AG04450 (cell line): Measurements from ENCODE around the gene RGCC. TPM values are rescaled to one million over a fixed set of nuclear protein-coding genes. Genes with fewer than 3 reads are reported as not detected.
"Not testable (repeated sequence)": the region's sequence is repeated elsewhere in the genome, so short reads cannot be mapped to it uniquely, and the experiment has no call there.

Source experiments
- CTCF ChIA-PET: fragments of 300-600, 350-600 bp; formaldehyde crosslinking; extraction: SDS; loops from one replicate; lab custom pipeline; 2022; ENCODE audit warnings: antibody characterized with exemption, inconsistent platforms; lab: Charles Lee
- POLR2A ChIA-PET: fragments of 350-600 bp; formaldehyde crosslinking; extraction: SDS; loops from one replicate; lab custom pipeline; 2021; ENCODE audit warnings: antibody characterized with exemption, inconsistent platforms; lab: Yijun Ruan, JAX
- DNase-seq: peaks from one replicate; pipeline ENCODE4 v3.0.0-alpha.2; 2011; ENCODE audit warnings: low read depth, low spot score
- H3K27ac ChIP-seq: one replicate; pipeline ENCODE4 v1.5.1; 2012; ENCODE audit warnings: low read depth, low read length, control low read depth
- H3K27me3 ChIP-seq: one replicate; pipeline ENCODE4 v1.6.0; 2012; ENCODE audit warnings: low read length; ENCODE audit not compliant: control insufficient read depth, insufficient read depth
- H3K4me3 ChIP-seq: 2 replicates; pipeline ENCODE4 v1.5.1; 2011; ENCODE audit warnings: mild to moderate bottlenecking, low read depth, low read length, control low read depth
- H3K9me3 ChIP-seq: 2 replicates; pipeline ENCODE4 v1.5.1; 2012; ENCODE audit warnings: low read length; ENCODE audit not compliant: control insufficient read depth, insufficient read depth
- polyA plus RNA-seq: library from polyadenylated mRNA; depleted of rRNA; stranded (reverse); fragments of >200 nt; gene quantifications from 2 replicates; pipeline ENCODE4 v1.2.3, GENCODE V29; 2011
- TF ChIP-seq, protein P1 (sequence below): IDR thresholded peaks from 2 replicates; pipeline ENCODE4 v1.5.1; 2011; ENCODE audit warnings: low read depth, low read length, control low read depth, inconsistent platforms

RGCC gene
- polyA plus RNA-seq, 1 experiment, result 141 TPM

DNA sequence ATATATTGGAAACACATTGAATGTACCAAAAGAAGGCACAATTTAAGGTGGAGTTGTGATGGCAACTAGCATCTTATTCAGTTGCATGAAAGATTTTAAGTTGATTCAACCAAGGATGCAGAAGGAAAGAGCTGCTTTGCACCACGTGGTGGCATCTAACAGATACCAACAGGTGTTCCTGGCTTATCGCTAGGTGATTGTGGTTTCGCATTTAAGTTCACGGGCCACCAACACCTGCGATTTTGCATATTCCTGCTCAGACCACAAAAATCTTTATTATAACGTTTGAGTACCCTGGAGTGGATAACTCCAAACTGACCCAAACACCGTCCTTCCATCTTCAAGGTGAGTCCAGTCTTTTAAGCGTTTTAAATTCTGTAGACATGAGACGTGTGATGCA lies 45.3 kb downstream of the RGCC start:
- no peaks in the 10 kb centered on the region for H3K9me3 ChIP-seq
- DNase-seq, result no peak
- TF ChIP-seq, protein P1, sequence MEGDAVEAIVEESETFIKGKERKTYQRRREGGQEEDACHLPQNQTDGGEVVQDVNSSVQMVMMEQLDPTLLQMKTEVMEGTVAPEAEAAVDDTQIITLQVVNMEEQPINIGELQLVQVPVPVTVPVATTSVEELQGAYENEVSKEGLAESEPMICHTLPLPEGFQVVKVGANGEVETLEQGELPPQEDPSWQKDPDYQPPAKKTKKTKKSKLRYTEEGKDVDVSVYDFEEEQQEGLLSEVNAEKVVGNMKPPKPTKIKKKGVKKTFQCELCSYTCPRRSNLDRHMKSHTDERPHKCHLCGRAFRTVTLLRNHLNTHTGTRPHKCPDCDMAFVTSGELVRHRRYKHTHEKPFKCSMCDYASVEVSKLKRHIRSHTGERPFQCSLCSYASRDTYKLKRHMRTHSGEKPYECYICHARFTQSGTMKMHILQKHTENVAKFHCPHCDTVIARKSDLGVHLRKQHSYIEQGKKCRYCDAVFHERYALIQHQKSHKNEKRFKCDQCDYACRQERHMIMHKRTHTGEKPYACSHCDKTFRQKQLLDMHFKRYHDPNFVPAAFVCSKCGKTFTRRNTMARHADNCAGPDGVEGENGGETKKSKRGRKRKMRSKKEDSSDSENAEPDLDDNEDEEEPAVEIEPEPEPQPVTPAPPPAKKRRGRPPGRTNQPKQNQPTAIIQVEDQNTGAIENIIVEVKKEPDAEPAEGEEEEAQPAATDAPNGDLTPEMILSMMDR, result no peak
- H3K27me3 ChIP-seq, result no peaks in the 10 kb centered on the region
- ChIA-PET POLR2A (no interaction called here), CTCF (interaction anchor here (1.0 to 1.3 kb wide), 2 partner anchors 43 to 150 kb away, joined by 4 to 5 read pairs; no protein-coding TSS in a partner anchor)
- H3K4me3 ChIP-seq, result no peak overlapping the region
- no peak overlapping the region for H3K27ac ChIP-seq

DNA sequence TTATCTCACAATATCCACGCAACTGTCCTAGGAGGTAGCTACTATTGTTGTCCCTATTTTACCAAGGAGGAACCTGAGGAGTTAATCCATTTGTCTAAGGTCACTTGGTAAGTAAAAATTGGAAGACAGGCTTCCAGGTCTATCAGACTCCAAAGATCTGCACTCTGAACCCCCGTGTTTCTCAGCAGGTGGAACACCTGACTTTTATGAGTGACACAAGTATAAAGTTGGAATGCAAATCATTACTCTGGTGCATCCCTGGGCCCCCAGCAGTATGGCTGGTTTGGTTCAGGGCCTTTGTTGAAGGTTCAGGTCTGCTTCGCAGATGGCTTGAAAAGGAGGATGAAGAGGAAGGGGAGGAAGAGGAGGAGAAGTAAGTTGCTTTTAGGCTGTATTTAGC lies 46.0 kb downstream of the RGCC start:
- DNase-seq, result no peak
- ChIA-PET POLR2A (no interaction called here), CTCF (interaction anchor here (1.0 kb wide), 1 partner anchor 44 kb away, joined by 5 read pairs; no protein-coding TSS in a partner anchor)
- no peak overlapping the region for H3K27ac ChIP-seq
- TF ChIP-seq, protein P1, result no peak
- no peak overlapping the region for H3K4me3 ChIP-seq
- H3K9me3 ChIP-seq, result no peaks in the 10 kb centered on the region
- no peaks in the 10 kb centered on the region for H3K27me3 ChIP-seq

DNA sequence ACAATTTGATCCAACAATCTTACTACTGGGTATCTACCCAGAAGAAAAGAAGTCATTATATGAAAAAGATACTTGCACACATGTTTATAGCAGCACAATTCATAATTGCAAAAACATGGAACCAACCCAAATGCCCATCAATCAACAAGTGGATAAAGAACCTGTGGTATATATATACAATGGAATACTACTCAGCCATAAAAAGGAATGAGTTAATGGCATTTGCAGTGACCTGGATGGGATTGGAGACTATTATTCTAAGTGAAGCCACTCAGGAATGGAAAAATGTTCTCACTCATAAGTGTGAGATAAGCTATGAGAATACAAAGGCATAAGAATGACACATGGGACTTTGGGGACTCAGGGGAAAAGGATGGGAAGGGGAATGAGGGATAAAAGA lies 47.3 kb downstream of the RGCC start:
- CTCF ChIA-PET, H3K9me3 ChIP-seq, H3K27me3 ChIP-seq, H3K4me3 ChIP-seq, H3K27ac ChIP-seq, DNase-seq: not testable (repeated sequence)
- POLR2A ChIA-PET, result interaction anchor here (1.2 kb wide), 1 partner anchor 8 kb away, joined by 4 read pairs; no protein-coding TSS in a partner anchor

DNA sequence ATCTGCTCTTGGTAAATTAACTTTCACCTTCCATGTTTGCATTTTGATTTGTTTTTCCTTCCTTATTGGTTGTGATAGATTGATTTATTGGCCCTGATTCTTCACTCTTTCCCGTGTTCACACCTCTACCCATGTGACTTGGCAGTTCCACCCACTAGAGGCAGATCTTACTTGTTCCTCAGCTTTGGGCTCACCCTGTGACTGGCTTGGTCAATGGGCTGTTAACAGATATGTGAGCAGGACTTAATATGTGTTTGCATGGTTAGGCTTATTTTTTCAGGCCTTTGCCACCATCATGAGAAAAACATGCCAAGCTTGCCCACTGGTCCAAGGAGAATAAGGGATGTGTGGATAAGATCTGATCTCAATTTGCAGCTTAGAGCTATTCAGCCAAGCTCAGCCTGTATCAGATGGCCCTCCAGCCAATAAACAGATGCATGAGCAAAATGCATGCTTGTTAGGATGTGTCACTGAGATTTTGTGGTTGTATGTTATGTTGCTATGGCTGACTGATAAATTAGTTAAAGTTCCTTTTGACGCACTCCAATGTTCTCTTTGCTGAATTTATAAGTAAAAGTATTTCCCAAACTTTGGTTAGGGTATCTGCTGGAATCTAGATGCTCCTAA lies 48.0 kb downstream of the RGCC start:
- DNase-seq, result peak; percentile 91
- POLR2A ChIA-PET, result interaction anchor here (0.7 to 1.2 kb wide), 3 partner anchors 9 to 83 kb away, joined by 3 to 5 read pairs (median 4); no protein-coding TSS in a partner anchor
- no peaks in the 10 kb centered on the region for H3K9me3 ChIP-seq
- no peaks in the 10 kb centered on the region for H3K27me3 ChIP-seq
- no peak overlapping the region for H3K4me3 ChIP-seq
- TF ChIP-seq, protein P1, result no peak
- peak overlapping the region; percentile 85 for H3K27ac ChIP-seq
- CTCF ChIA-PET, result interaction anchor here (1.5 to 1.7 kb wide), 2 partner anchors 46 to 163 kb away, joined by 4 read pairs; no protein-coding TSS in a partner anchor

DNA sequence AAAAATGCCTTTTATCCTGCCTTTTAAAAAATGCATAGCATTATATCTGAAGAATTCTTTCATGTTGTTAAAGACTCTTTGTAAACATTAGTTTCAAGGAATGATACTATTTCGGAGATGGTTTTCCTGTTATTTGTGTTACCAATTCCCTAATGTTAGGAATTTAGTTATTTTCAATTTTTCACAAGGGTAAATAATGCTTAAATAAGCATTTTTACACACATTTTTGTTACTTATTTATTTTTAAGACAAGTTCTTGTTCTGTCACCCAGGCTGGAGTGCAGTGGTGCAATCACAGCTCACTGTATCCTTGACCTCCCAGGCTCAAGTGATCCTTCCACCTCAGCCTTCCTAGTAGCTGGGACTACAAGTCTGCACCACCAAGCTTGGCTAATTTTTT lies 49.0 kb downstream of the RGCC start:
- ChIA-PET POLR2A (interaction anchor here (0.5 to 0.7 kb wide), 3 partner anchors 13 to 126 kb away, joined by 3 to 4 read pairs (median 3); no protein-coding TSS in a partner anchor), CTCF (interaction anchor here (0.6 to 1.7 kb wide), 3 partner anchors 47 to 162 kb away, joined by 3 to 4 read pairs (median 4); no protein-coding TSS in a partner anchor)
- no peaks in the 10 kb centered on the region for H3K9me3 ChIP-seq
- no peak overlapping the region for H3K4me3 ChIP-seq
- TF ChIP-seq, protein P1, result no peak
- H3K27ac ChIP-seq, result no peak overlapping the region
- H3K27me3 ChIP-seq, result no peaks in the 10 kb centered on the region
- DNase-seq, result no peak
